HUES6 (cell line): ENCODE results near the gene ZNF207.
"Not testable (repeated sequence)": the region's sequence is repeated elsewhere in the genome, so short reads cannot be mapped to it uniquely, and the experiment has no call there.

Source experiments
- H3K27ac ChIP-seq: 2 replicates; pipeline ENCODE4 v1.7.0; 2013; ENCODE audit warnings: low read depth, mild to moderate bottlenecking, low read length, inconsistent platforms
- H3K27me3 ChIP-seq: 2 replicates; pipeline ENCODE4 v1.6.1; 2013; ENCODE audit warnings: low read length; ENCODE audit not compliant: control insufficient read depth, insufficient read depth
- H3K36me3 ChIP-seq: 2 replicates; pipeline ENCODE4 v1.6.1; 2013; ENCODE audit warnings: low read length; ENCODE audit not compliant: control insufficient read depth, insufficient read depth
- H3K4me1 ChIP-seq: 2 replicates; pipeline ENCODE4 v1.6.1; 2013; ENCODE audit warnings: low read length; ENCODE audit not compliant: control insufficient read depth, insufficient read depth
- H3K4me3 ChIP-seq: 2 replicates; pipeline ENCODE4 v1.5.1; 2013; ENCODE audit warnings: low read depth, low read length
- H3K9ac ChIP-seq: one replicate; pipeline ENCODE4 v1.6.1; 2013; ENCODE audit warnings: mild to moderate bottlenecking, low read length
- H3K9me3 ChIP-seq: 2 replicates; pipeline ENCODE4 v1.6.1; 2013; ENCODE audit warnings: low read depth, low read length; ENCODE audit not compliant: control insufficient read depth, insufficient read depth

The ZNF207 gene

GRCh38 chr17:32356378-32356743, 6.4 kb downstream of the ZNF207 start:
- Histone ChIP-seq H3K27me3 (no peaks in the 10 kb centered on the region), H3K4me3 (no peak overlapping the region), H3K4me1 (no peaks in the 10 kb centered on the region), H3K9ac (no peak overlapping the region), H3K9me3 (no peaks in the 10 kb centered on the region), H3K27ac (peak overlapping the region; percentile 13; the same call in 1 of the 2 replicates), H3K36me3 (peaks cover 90% of the 10 kb centered on the region)

GRCh38 chr17:32356750-32357149, 6.8 kb downstream of the ZNF207 start:
- Histone ChIP-seq H3K27ac (no peak overlapping the region), H3K9me3 (no peaks in the 10 kb centered on the region), H3K4me1 (no peaks in the 10 kb centered on the region), H3K27me3 (no peaks in the 10 kb centered on the region), H3K9ac (no peak overlapping the region), H3K4me3 (no peak overlapping the region), H3K36me3 (peaks cover 91% of the 10 kb centered on the region)

DNA sequence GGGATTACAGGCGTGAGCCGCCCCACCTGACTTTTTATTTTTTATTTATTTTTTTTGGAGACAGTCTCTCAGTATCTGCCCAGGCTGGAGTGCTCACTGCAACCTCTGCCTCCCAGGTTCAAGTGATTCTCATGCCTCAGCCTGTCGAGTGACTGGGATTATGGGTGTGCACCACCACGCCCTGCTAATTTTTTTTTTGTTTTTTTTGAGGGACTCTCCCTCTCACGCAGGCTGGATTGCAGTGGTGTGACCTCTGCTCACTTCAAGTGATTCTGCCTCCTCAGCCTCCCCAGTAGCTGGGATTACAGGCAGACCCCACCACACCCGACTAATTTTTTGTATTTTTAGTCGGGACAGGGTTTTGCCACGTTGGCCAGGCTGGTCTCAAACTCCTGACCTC, 7.7 kb downstream of the ZNF207 start:
- Histone ChIP-seq H3K36me3 (peaks cover 93% of the 10 kb centered on the region), H3K4me3 (no peak overlapping the region), H3K9me3 (no peaks in the 10 kb centered on the region), H3K4me1 (no peaks in the 10 kb centered on the region), H3K27ac (no peak overlapping the region), H3K27me3 (no peaks in the 10 kb centered on the region), H3K9ac (no peak overlapping the region)

DNA sequence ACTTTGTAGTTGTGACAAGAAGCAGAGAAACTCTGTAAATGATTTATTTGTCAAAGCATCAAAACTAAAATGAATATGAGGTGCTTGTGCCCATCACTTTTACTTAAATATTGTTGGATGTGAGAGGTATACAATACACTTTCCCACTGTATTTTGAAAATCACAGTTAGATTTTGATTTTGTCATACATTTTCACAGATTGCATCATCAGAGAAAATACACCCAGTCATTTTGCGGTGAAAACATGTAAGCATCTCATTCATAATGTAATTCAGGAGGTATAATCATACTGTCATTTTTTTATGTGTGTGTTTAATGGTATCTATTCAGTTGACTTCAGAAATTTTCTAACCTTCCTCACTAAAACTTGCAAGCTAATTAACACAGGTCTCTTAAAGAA, 11.3 kb downstream of the ZNF207 start:
- Histone ChIP-seq H3K9me3 (no peaks in the 10 kb centered on the region), H3K36me3 (peaks cover 97% of the 10 kb centered on the region), H3K27ac (no peak overlapping the region), H3K4me3 (no peak overlapping the region), H3K9ac (no peak overlapping the region), H3K4me1 (no peaks in the 10 kb centered on the region), H3K27me3 (no peaks in the 10 kb centered on the region)

GRCh38 chr17:32370426-32370825, 20.5 kb downstream of the ZNF207 start:
- no peak overlapping the region for H3K4me3 ChIP-seq

GRCh38 chr17:32382526-32383223, 32.7 kb downstream of the ZNF207 start:
- peaks cover 53% of the 10 kb centered on the region for H3K36me3 ChIP-seq
- no peaks in the 10 kb centered on the region for H3K9me3 ChIP-seq
- H3K4me3 ChIP-seq: no peak overlapping the region
- no peak overlapping the region for H3K27ac ChIP-seq
- H3K9ac ChIP-seq: no peak overlapping the region
- H3K4me1 ChIP-seq: no peaks in the 10 kb centered on the region
- no peaks in the 10 kb centered on the region for H3K27me3 ChIP-seq

More at GRCh38 chr17:32370426-32370825, 20.5 kb downstream of the ZNF207 start:
- Histone ChIP-seq H3K27ac (no peak overlapping the region), H3K9ac (no peak overlapping the region), H3K27me3 (no peaks in the 10 kb centered on the region), H3K9me3 (no peaks in the 10 kb centered on the region), H3K36me3 (peaks cover 98% of the 10 kb centered on the region), H3K4me1 (no peaks in the 10 kb centered on the region)

DNA sequence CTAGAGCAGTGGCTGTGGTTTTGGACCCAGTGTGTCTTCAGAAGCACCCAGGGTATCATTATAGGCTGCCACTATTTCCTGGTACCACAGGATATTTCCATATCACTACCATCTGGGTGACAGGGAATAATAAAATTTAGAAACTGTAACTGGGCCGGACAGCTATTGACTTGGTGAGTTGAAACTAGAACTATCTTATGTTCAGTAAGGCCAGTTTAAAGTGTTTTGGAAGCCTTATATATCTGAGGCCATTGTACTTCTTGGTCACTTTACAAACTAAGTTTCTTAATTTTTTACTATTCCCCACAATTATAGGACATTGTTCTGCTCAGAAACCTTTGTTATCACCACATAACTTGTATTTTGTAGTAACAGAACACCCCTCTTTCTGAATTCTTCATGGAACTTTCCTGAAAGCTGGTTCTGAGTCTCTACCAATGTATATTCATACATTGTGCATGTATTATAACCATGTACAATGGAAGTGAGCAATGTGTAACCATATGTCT, 34.0 kb downstream of the ZNF207 start:
- Histone ChIP-seq H3K9me3 (no peaks in the 10 kb centered on the region), H3K9ac (no peak overlapping the region), H3K4me1 (no peaks in the 10 kb centered on the region), H3K36me3 (peaks cover 39% of the 10 kb centered on the region), H3K27ac (no peak overlapping the region), H3K4me3 (no peak overlapping the region), H3K27me3 (no peaks in the 10 kb centered on the region)

GRCh38 chr17:32385121-32385520, 35.2 kb downstream of the ZNF207 start:
- H3K27me3 ChIP-seq: no peaks in the 10 kb centered on the region

GRCh38 chr17:32385971-32386370, 36.0 kb downstream of the ZNF207 start:
- Histone ChIP-seq H3K4me3 (no peak overlapping the region), H3K9me3 (no peaks in the 10 kb centered on the region), H3K36me3 (peaks cover 20% of the 10 kb centered on the region), H3K9ac (no peak overlapping the region), H3K27ac (no peak overlapping the region), H3K4me1 (no peaks in the 10 kb centered on the region), H3K27me3 (no peaks in the 10 kb centered on the region)

More at GRCh38 chr17:32385121-32385520, 35.2 kb downstream of the ZNF207 start:
- Histone ChIP-seq H3K27ac (no peak overlapping the region), H3K4me3 (no peak overlapping the region), H3K9ac (no peak overlapping the region), H3K4me1 (no peaks in the 10 kb centered on the region), H3K36me3 (peaks cover 28% of the 10 kb centered on the region), H3K9me3 (no peaks in the 10 kb centered on the region)

DNA sequence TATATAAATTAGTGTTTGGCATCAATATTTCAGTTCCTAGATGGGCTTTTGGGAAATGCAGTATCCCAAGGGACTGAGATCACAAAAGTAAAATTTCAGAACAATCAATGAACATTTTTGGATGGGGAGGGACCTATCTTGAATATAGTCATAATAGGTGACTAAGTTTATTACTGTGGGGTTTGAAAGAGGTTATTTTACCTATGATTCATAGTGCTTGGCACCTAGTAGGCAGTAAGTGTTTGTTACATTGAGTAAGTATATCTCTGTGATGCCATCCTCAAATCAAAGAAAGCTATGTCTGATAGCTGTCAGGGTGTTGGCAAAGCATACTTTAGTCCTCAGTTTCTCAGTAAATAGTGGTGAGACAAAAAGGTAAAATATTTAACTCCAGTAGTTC, 36.9 kb downstream of the ZNF207 start:
- H3K36me3 ChIP-seq: peaks cover 11% of the 10 kb centered on the region
- no peaks in the 10 kb centered on the region for H3K27me3 ChIP-seq
- no peak overlapping the region for H3K27ac ChIP-seq
- H3K9ac ChIP-seq: no peak overlapping the region
- H3K4me1 ChIP-seq: no peaks in the 10 kb centered on the region
- no peaks in the 10 kb centered on the region for H3K9me3 ChIP-seq
- no peak overlapping the region for H3K4me3 ChIP-seq

- not testable (repeated sequence) for H3K9ac ChIP-seq, H3K4me1 ChIP-seq, H3K27me3 ChIP-seq, H3K27ac ChIP-seq, H3K36me3 ChIP-seq, H3K4me3 ChIP-seq, H3K9me3 ChIP-seq
Measured at GRCh38 chr17:32388128-32388527, 38.2 kb downstream of the ZNF207 start.
